Glomerular visceral epithelial cell (primary cell): ENCODE measurements around the gene FBXO33.

Experiments used
- DNase-seq: peaks from one replicate; pipeline ENCODE4 v3.0.0-alpha.2; 2016; ENCODE audit errors: extremely low spot score

Gene FBXO33

DNA sequence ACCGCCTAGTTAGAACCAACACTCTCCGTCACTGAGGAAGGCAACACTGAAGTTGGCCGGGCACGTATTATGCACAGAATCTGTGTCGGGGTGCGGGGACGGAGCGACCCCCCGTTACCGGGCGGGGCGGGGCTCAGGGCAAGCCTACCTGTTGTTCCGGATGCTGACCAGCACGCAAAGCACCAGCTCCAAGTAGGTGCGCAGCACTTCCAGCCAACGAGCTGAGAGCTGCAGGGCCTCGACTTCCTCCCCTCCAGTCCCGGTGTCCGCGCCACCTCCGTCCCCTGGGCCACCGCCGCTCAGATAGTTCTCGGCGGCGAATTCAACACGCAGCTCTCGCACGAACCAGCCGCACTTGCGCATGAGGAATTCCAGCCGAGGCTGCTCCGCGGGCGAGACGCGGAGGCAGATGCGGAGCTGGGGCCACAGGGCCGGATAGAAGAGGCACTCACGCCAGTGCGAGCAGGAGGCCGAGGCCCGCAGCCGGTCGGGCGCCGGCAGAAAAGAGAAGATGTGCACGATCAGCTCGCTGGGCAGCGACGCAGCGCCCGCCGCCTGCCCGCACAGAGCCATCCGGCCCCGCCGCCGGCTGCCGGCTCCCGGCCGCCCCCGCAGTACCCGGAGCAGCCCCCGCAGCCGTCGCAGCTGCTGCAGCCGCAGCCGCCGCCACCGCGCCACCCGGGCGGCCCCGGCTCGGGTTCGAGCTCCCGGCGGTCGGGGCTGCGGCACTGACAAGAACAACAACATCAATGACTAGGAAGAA is 636 bp downstream of the FBXO33 start:
- DNase-seq, result peak; percentile 37

GRCh38 chr14:39430762-39431415 is 1.3 kb downstream of the FBXO33 start:
- no peak for DNase-seq

DNA sequence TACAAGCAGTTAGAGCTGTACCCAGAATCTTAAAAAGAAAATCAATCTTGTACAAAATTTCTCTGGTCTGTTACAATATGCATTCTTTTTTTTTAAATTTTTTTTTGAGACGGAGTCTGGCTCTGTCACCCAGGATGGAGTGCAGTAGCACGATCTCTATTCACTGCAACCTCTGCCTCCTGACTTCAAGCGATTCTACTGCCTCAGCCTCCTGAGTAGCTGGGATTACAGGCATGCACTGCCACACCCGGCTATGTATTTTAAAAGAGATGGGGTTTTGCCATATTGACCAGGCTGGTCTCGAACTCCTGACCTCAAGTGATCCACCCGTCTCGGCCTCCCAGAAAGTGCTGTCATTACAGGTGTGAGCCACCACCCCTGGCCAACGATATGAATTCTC is 4.1 kb downstream of the FBXO33 start:
- DNase-seq, result no peak

DNA sequence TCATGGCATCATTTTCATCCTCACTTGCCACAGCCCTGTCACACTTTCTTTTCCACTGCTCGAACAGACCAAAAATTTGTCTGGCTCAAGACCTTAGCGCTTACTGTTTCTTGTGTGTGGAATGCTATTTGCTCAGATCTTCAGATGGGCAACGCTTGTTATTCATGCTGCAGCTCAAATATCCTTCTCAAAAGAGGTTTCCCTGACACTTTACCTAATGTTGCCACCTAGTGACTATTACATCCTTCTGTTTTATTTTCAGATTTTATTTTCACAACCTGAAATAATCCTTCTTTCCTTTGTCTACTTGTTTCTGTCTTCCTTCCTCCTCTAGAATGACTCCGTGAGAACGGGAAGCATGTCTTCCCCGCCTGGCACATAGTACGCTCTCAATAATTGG is 5.6 kb downstream of the FBXO33 start:
- peak; percentile 40 for DNase-seq

DNA sequence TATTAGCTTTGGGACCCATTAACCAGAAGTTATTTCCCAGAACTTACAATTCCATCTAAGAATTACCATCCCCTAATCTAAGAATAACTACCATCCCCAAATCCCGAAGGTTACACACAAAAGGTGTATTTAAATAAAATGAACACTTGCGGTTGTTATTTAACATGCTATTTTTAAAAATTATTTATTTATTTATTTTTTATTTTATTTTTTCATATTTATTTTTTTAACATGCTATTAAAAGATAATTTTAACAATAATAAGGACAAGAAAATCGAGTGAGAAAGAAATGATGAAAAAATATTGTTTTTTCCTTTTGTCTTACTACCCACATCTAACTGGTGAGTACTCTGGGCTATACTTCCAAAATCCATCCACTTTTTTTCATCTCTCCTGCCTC is 6.3 kb downstream of the FBXO33 start:
- no peak for DNase-seq

DNA sequence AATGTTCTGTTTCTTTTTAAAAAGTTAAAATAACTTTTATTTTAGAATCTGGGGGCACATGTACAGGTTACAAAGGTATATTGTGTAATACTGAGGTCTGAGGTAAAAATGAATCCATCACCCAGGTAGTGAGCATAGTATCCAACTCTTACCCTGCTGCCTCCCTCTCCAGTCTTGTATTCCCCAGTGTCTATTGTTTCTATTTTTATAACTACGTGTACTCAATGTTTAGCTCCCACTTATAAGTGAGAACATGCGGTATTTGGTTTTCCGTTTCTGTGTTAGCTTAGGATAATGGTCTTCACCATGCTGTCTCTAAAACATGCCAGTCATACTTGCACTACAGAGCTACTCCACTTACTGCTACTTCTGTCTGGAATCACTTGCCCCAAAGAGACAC is 8.4 kb downstream of the FBXO33 start:
- DNase-seq, result no peak

DNA sequence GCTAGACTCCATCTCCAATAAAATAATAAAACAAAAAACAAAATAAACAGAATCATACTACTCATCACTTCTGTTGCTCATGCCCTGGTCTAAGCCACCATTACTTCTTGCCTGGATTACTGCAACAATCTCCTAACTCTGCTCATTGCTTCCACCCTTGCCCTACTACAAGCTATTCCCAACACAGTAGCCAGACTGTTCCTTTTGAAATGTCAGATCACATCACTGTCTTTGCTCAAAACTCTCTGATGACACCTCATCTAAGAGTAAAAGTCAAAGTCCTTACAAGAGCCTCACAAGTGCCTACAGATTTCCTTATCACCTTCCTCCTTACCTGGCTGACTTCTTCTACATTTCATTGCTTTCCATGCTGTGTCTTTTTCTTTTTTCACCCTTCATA is 10.0 kb downstream of the FBXO33 start:
- DNase-seq, result no peak

DNA sequence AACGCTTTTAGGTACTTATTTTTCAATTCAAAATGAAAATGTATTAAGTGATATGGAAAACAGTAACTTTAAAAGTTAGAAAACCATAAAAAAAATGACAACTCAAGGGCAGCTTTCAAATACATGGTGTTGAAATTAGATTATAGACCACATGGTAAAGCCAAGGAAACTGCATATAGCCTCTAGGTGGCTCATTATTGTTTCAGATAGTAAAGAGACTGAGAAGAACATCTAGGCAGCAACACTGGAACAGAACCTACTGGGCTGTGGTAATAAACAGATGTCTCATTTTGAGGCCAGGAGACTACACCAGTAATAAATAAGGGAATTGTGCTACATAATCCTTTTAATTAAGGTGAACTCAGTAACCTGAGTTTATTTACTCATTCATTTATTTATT is 13.0 kb downstream of the FBXO33 start:
- no peak for DNase-seq

GRCh38 chr14:39417014-39417413 is 15.2 kb downstream of the FBXO33 start:
- DNase-seq, result no peak

GRCh38 chr14:39416072-39416471 is 16.2 kb downstream of the FBXO33 start:
- DNase-seq, result no peak

GRCh38 chr14:39406560-39406959 is 25.7 kb downstream of the FBXO33 start:
- DNase-seq, result no peak

- DNase-seq, result no peak
These were observed 33.9 kb downstream of the FBXO33 start for GRCh38 chr14:39398382-39398781.

GRCh38 chr14:39396448-39396847 is 35.8 kb downstream of the FBXO33 start:
- DNase-seq, result no peak

DNA sequence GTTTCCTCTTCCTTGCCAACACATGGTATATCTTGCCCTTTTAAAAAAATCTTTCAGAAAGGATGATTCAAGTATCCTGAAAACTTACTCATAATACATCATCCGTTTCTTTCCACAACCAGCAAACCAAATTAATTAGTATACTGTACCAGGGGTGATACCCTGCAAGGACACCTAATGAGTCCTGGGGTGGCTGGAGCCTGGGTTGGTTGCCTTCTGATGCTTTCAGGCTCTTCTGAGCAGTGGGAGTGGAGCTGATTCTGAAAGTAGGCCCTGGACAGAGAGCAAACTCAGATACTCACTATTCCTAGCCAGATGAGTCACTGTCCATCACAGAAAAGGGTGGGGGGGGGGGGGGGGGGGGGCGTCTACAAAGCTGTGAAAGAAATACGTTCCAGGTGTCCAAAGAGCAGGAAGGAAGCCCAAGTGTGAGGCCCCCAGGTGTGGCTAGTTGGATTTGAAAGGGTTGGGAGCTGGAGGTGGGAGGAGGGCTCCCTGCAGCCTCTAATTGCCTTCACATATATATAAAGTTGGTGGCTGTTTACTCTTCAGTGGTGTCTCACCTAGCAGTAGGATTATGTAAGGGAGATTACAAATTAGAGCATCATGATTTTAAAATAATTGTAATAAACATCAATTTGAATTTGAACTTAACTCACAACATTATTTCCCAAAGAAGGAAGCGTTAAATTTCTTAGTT is 36.5 kb downstream of the FBXO33 start:
- peak; percentile 30 for DNase-seq

DNA sequence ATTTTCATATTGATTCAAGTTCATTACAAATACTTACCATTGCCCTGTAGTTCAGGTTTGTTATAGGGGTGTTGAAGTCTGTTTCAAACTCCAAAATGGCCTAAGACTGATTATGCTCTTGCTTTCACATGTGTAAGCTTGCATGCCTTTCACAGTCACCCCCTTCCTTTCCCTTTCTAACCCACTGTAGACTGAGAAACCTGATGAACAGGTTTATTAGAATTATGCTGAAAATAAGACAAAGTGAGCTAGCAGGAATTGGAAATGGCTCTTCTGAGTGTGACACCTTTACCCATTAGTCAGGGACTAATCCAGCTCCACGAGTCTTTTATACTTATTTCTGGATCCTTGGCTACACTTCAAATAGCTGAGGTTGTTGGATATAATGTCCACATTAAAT is 38.9 kb downstream of the FBXO33 start:
- no peak for DNase-seq

DNA sequence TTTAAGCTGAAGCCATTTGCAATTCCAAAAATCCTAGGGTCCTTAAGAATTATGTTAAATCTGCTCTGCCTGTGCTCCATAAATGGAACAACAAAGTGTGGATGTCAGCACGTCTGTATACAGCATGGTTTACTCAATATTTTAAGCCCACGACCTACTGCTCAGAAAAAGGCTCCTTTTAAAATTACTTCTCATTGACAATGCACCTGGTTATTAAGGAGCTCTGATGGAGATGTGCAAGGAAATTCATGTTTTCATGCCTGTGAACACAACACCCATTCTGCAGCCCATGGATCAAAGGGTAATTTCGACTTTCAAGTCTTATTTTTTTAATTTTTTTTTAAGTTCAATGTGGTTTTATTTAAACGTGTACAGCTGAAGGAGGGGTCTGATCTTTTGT is 48.1 kb downstream of the FBXO33 start:
- no peak for DNase-seq

DNA sequence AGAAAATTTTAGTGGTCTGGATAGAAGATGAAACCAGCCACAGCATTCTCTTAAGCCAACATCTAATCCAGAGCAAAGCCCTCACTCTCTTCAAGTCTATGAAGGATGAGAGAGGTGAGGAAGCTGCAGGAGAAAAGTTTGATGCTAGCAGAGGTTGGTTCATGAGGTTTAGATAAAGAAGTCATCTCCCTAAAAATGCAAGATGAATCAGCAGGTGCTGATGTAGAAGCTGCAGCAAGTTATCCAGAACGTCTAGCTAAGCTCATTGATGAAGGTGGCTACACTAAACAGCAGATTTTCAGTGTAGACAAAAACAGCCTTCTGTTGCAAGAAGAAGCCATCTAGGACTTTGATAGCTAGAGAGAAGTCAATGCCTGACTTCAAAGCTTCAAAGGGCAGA is 48.5 kb downstream of the FBXO33 start:
- no peak for DNase-seq

GRCh38 chr14:39383026-39383660 is 49.1 kb downstream of the FBXO33 start:
- DNase-seq, result no peak

GRCh38 chr14:39382463-39382862 is 49.8 kb downstream of the FBXO33 start:
- no peak for DNase-seq

- no peak for DNase-seq
These were observed 50.9 kb downstream of the FBXO33 start for GRCh38 chr14:39381366-39381765.

DNA sequence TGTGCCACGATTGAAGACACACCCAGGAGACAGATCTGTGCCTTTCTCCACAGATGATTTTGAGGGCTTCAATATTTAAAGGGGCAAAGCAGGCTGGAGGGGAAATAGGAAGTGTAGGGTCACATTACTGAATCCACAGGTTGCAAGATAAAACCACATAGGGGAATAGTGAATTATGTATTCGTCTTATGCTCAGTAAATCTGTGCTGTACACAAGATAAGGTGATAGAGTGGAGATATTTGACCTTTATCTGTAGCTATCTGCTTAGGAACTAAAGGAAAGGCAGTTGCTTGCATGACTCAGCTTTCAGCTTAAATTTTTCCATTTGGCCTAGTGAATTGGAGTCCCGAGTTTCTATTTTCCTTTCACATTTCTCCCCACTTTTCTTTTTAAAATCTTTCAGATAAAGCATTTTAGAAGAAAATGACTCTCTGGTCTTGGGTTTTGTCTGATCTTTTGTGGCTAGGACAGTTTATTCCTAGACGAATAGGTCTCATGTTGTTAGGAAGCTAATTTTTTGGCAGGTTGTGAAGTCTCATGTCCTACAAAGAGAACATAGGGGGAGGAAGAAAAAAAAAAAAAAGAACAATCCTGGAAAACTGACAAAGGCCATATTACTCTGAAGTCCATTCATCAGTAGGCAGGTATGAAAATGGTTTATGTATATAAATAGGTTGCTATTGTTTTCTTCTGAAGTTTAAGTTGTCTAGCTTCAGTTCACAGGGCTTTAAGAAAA is 55.4 kb downstream of the FBXO33 start:
- no peak for DNase-seq

DNA sequence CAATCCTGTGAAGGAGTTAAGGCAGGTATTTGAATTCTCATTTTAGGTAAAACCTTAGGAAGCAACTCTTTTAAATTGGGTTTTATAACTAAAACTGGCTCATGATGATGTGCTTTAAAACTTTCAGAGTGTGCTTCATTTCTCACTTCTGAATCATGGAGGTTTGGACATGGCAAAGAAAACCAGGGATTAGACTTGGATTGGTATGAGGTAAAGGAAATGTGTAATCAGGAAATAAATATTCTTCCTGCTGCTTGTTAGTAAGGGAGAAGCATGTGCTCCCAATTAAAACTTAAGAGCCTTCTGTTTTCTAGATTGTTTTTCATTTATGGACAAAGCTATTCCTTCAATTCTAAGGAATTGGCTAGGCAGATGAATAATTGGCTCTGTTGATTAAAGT is 57.4 kb downstream of the FBXO33 start:
- no peak for DNase-seq
